ENCODE measurements around the gene CCNL2.
"Not testable (repeated sequence)": the region's sequence is repeated elsewhere in the genome, so short reads cannot be mapped to it uniquely, and the experiment has no call there.

Gene CCNL2

DNA sequence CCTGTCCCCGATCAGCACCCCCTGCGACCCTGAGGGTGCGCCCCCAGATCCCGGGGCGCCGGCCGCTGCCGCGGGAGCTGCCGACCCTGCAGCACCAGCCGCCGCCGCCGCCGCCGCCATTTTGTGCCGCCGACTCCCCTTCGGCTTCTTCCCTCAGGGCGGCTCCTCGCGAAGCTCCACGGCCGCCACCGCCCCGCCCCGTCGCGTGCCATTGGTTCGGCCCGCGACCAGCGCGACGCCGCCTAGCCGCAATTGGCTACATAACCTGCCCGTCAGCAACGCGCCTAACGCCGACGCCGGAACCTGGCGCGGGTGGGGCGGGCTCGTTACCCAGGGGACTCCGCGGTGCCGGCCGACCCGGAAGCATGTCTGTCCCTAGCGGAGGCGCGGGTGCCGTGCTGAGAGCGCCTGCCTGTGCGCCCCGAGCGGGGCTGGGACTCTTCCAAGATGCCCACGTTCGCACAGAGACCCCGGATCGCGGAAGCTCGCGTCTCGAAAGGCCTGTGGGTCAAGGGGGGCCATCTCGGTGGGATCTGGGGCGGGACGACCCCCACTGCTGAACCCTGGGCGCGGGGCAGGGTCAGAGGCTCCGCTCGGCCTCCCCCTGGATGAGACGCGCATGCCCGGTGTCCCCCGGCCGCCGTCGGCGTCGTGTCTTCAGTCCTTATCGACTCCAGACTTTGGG lies at the start of gene CCNL2:
Gene CCNL2 (minus strand): TSS at position 149 of the 685 bp plus-strand sequence. CDS start 29 bp downstream, at position 120.
- DNase-seq (ENCODE audit: low read depth, low spot score) = peak; percentile 97

GRCh38 chr1:1446631-1447030 lies 47.5 kb upstream of the CCNL2 start:
- not testable (repeated sequence) for DNase-seq (ENCODE audit: low read depth, low spot score)

DNA sequence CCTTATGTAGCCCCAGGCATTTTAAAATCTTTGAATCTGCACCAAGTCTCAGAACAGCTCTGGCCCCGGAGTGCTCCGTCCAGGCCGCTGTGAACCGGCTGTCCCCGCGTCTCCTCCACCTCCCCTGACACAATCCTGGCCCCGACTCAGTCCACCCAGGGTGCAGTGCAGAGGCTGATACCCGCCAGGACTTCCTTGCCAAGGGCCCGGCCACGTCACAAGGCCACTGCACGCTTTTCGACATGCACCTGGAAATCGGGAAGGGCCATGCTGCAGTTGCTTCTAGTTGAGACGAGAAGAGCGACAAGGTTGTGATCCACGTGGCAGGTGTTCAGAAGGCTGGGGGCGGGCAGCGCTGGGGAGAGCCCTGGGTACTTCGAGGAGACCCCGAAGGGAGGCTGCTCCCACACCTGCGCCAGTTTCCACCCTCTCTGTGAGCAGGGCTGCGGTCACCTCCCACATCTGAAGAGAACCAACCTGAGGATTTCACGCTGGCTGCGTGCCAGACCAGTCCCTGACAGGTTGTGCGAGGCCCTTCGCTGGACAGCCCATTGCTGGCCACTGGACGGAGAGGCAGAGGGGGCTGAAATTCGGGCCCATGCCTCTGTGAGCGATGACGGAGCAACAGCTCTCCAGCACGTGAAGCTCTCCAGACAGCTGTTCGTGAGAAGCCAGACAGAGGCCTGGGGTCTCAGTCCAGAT lies 43.1 kb upstream of the CCNL2 start:
- no peak for DNase-seq (ENCODE audit: low read depth, low spot score)

DNA sequence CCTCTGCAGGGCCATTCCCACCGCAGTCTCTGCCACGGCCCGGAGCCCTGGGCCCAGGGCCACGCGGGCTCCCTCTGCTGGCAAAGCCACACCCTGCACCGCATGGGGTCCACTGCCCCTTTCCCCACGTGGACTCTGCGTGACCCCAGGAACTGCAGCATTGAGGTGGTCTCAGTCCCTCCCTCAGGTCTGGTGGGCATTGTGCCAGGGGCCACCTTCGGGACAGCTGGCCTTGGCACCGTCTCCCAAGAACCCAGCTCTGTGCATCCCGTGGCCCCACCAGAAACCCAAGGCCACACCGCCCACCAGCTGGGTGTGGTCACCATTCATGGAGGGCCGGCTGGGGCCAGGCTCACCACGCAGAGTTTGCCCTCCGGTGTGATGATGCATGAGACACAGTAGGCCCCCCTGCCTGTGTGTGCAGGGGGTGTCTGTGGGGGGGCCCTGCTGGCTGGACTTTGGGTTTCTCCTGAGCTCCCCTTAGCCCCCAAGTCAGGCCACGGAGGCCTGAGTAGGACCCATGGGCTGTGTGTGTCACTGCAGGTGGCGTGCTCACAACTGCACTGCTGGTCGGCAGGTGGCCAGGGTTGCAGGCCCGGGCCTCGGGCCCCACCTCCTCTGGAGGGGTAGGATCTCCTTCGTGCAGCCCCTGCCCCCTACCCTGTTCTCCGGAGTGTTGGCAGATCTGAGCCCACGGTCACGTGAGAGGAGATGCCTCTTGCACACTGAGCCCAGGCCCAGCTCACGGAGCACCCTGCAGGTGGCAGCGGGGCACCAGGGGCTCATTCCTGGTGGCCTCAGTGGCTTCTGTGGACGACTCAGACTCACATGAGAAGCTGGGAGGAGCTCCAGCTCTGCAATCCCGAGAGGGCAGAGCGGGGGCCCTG lies 42.1 kb upstream of the CCNL2 start:
- no peak for DNase-seq (ENCODE audit: low read depth, low spot score)

GRCh38 chr1:1440262-1441001 lies 41.3 kb upstream of the CCNL2 start:
- DNase-seq (ENCODE audit: low read depth, low spot score) = no peak

DNA sequence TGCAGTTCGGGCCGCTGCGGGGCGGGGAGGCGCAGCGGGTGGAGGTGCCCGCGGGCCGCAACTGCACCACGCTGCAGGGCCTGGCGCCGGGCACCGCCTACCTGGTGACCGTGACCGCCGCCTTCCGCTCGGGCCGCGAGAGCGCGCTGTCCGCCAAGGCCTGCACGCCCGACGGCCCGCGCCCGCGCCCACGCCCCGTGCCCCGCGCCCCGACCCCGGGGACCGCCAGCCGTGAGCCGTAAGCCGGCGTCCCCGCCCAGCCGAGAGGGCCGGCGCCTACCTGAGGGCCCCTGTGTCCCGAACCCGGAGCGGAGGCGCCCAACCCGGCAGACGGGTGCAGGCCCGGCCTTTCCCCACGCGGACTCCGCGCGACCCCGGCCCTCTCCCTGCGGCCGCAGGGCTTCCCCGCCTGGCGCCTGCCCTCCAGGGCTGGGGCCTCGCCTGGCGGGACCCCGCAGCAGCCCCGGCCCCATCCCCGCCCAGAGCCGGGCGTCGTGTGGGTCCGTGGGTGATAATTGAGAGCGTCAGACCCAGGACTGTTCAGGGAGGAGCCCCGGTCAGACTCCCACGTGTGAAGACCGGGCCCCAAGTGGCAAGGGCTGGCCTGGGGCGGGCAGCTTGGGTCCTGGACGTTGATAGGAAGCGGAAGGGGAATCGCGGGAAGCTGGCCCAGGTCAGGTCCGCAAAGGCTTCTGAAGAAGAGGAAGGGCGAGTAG lies 40.6 kb upstream of the CCNL2 start:
- DNase-seq (ENCODE audit: low read depth, low spot score) = no peak

DNA sequence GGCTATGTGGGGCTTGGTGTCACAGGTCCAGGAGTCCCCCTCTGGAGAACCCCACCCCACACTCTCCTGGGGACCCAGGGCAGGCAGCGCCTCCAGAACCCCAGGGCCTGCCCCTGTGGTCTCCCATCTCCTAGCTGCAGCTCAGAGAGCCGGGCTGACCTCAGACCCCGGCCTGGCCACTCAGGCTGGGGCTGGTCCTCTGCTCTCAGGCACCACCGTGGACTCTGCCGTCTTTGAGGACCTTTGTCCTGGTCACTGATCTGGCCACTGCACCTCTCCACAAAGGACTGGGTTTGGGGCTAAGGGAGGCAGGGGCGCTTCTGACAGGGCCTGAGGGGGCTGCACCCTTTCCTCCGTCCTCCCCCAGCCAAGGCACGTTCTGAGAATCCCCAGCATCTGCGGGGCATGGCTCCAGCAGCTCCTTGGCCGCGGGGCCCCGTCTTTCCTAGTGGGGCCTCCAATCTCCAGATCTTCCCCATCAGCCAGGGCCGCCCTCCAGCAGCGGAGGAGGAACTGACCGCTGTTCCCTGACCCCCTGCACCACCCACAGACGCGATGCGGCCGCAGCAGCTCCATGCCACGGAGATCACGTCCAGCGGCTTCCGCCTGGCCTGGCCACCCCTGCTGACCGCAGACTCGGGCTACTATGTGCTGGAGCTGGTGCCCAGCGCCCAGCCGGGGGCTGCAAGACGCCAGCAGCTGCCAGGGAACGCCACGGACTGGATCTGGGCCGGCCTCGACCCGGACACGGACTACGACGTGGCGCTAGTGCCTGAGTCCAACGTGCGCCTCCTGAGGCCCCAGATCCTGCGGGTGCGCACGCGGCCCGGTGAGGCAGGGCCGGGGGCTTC lies 39.6 kb upstream of the CCNL2 start:
- DNase-seq (ENCODE audit: low read depth, low spot score) = no peak

GRCh38 chr1:1437904-1438376 lies 38.8 kb upstream of the CCNL2 start:
- no peak for DNase-seq (ENCODE audit: low read depth, low spot score)

DNA sequence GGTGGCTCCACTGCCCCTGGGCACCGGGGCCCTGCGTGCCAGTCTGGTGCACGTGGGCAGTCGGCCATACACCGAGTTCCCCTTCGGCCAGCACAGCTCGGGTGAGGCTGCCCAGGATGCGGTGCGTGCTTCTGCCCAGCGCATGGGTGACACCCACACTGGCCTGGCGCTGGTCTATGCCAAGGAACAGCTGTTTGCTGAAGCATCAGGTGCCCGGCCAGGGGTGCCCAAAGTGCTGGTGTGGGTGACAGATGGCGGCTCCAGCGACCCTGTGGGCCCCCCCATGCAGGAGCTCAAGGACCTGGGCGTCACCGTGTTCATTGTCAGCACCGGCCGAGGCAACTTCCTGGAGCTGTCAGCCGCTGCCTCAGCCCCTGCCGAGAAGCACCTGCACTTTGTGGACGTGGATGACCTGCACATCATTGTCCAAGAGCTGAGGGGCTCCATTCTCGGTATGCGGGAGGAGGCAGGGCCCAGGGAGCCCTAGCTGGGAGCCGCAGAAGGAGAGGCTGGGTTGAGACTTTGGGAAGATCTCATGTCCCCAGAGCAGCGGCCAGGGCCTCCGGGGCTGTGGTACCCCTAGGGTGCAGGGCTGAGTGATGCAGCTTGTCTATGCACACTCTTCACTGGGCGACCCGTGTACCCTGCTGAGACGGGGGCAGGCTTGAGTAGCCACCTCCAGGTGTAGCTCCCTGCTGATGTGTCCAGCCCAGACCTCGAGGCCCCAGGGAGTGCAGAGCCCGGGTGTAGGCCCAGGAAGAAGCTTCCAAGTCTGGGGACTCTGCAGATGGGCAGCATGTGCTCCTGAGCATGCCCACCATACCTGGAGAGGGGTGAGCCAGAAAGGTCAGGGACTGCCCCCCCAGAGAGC lies 38.1 kb upstream of the CCNL2 start:
- DNase-seq (ENCODE audit: low read depth, low spot score) = no peak

DNA sequence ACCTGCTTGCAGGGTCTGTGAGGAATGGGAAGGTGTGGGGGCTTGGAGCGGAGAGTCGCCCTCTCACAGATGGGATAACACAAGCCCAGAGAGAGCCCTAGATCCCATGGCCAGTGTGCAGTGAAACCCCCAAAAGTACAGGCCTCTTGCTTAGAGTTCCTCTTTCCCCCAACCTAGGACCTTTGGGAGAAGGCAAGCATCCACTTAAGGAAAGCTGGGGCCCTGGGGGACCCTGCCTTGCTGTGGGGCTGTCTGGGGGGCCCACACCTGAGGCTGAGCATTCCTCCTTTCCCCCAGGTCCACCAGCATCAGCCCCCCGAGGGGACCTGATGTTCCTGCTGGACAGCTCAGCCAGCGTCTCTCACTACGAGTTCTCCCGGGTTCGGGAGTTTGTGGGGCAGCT lies 37.5 kb upstream of the CCNL2 start:
- DNase-seq (ENCODE audit: low read depth, low spot score) = no peak

- DNase-seq (ENCODE audit: low read depth, low spot score) = no peak
Observed at GRCh38 chr1:1435911-1436629, 36.9 kb upstream of the CCNL2 start.

- no peak for DNase-seq (ENCODE audit: low read depth, low spot score)
Observed at GRCh38 chr1:1435106-1435903, 36.2 kb upstream of the CCNL2 start, which contains the start of gene VWA1. TSS of gene VWA1 (plus strand) at chr1:1435690. CDS start at chr1:1435749, 59 bp downstream.

GRCh38 chr1:1434824-1435105 lies 35.6 kb upstream of the CCNL2 start:
- DNase-seq (ENCODE audit: low read depth, low spot score) = no peak

DNA sequence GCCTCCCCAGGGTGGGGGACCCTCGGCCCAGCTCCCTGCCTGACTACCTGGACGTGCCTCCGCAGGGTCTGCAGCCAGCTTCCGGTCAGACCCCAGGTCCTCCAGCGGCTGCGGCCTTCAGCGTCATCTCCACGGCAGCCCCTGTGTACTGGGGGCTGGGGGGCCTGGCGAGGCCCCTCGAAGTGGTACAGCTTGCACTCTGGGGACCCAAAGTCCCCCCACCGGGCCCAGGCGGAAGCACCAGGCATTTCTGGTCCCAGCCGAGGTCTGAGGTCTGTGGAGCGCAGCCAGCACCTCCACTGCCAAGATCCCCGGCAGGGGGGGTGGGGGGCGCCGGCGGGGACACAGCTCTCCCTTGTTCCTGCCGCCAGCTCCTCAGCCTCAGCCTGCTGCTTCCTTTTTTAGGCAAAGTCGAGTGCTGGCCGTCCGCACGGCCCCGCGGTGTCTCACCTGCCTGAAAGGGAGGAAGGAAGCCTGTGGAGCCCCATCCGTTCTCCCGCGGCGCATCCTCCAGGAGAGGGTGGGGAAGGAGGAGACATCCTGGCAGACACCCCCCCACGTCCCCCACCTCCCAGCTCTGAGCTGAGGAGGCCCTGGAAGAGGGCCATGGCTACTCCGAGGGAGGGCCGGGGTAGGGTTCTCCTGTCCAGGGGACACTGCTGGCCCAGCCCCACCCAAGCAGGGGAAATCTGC lies 35.1 kb upstream of the CCNL2 start:
- DNase-seq (ENCODE audit: low read depth, low spot score) = no peak

GRCh38 chr1:1433804-1434130 lies 34.6 kb upstream of the CCNL2 start:
- no peak for DNase-seq (ENCODE audit: low read depth, low spot score)

- DNase-seq (ENCODE audit: low read depth, low spot score) = no peak
Observed at GRCh38 chr1:1432951-1433803, 34.0 kb upstream of the CCNL2 start.

Data from brain pericyte (primary cell).